Measurements from ENCODE around the gene METTL27.
"Not testable (repeated sequence)": the region's sequence is repeated elsewhere in the genome, so short reads cannot be mapped to it uniquely, and the experiment has no call there.

The METTL27 gene

DNA sequence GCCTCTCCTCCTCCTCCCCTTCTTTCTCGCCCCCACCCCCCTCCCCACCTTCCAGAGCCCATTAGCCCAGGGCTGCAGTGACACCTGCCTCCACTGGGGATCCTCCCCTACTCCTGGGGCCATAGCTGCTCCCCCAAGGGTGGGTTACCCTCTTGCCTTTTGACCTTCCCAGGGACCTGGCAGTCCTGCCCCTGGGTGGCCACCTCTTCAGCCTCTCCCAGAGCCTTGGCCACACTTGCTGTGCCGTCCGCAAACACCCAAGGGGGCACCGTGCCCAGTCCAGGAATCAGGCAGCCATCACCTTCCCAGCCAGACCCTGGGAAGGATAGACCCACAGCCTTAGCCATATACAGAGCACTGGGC is 31.3 kb downstream of the METTL27 start:
- no peak for TF ChIP-seq CTCF (conservative IDR thresholded peaks at IDR 0.05; ENCODE audit: low read depth, low read length)
- DNase-seq (ENCODE audit: low read depth), result no peak
- no peak overlapping the region for H3K4me3 ChIP-seq (ENCODE audit: low read length)

GRCh38 chr7:73809467-73809951 is 32.8 kb downstream of the METTL27 start:
- TF ChIP-seq CTCF (conservative IDR thresholded peaks at IDR 0.05; ENCODE audit: low read depth, low read length), result no peak
- no peak for DNase-seq (ENCODE audit: low read depth)
- no peak overlapping the region for H3K4me3 ChIP-seq (ENCODE audit: low read length)

DNA sequence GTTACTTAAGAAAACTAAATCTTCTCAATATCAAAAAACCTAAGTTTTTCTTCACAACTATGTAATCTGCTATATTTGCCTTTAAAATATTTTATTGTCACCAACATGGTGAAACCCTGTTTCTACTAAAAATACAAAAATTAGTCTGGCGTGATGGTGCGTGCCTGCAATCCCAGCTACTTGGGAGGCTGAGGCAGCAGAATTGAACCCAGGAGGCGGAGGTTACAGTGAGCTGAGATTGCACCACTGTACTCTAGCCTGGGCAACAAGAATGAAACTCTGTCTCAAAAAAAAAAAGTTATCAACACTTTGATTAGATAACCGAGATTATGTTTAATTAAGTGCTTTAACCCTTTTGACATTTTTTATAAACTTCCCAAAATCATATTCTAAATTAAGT is 39.9 kb downstream of the METTL27 start:
- DNase-seq (ENCODE audit: low read depth), result no peak
- no peak for TF ChIP-seq CTCF (conservative IDR thresholded peaks at IDR 0.05; ENCODE audit: low read depth, low read length)
- H3K4me3 ChIP-seq (ENCODE audit: low read length), result no peak overlapping the region

DNA sequence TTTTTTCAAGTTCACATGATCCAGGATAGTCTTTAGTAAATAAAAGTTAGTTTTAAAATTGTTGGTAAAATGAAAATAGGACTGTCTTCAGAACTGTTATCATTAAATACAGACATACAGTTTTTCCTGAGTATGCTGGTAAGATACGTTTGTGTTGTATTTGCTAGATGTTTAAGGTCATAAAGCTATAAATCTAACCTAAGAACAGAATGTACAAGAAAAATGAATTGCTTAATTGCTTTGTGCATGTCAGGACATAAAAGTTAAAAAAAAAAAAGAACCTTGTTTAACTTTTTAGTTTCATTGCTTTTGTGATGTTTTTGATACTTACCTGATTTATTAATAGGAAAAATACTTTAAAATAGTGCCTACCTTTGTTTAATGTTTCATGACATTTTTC is 40.7 kb downstream of the METTL27 start:
- no peak overlapping the region for H3K4me3 ChIP-seq (ENCODE audit: low read length)
- no peak for TF ChIP-seq CTCF (conservative IDR thresholded peaks at IDR 0.05; ENCODE audit: low read depth, low read length)
- no peak for DNase-seq (ENCODE audit: low read depth)

DNA sequence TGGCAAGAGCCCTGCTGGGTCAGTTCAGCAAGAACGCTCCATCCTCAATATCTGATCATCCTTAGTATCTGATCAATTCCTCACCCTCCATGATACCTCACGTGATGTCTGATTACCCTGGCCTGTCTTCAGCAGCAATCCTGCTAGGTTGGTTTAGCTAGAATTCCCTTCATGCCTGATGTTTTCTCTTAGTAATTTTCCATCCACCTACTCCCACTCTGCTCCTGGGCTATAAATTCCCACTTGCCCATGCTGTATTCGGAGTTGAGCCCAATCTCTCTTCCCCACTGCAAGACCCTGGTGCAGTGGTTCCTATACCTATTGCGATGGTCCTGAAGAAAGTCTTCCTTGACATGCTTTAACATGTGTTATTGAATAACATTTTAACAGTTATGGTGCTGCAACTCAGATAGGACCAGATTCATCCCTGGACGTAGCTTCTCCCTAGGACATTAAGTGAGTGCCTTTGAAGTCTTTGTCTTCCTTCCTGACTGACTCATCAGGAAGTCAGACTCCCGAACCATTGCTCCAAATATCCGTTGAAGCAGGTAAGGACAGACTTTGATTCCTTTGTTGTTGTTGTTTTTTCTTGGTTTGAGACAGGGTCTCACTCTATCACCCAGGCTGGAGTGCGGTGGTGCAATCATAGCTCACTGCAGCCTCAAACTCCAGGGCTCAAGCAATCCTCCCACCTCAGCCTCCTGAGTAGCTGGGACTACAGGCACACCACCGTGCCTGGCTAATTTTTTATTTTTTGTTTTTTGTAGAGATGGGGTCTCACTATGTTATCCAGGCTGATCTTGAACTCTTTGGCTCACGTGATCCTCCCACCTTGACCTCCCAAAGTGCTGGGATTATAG is 42.8 kb downstream of the METTL27 start:
- no peak for TF ChIP-seq CTCF (conservative IDR thresholded peaks at IDR 0.05; ENCODE audit: low read depth, low read length)
- H3K4me3 ChIP-seq (ENCODE audit: low read length), result no peak overlapping the region
- no peak for DNase-seq (ENCODE audit: low read depth)

DNA sequence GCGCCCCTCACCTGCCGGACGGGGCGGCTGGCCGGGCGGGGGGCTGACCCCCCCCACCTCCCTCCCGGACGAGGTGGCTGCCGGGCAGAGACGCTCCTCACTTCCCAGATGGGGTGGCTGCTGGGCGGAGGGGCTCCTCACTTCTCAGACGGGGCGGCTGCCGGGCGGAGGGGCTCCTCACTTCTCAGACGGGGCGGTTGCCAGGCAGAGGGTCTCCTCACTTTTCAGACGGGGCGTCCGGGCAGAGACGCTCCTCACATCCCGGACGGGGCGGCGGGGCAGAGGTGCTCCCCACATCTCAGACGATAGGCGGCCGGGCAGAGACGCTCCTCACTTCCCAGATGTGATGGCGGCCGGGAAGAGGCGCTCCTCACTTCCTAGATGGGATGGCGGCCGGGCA is 45.1 kb downstream of the METTL27 start:
- DNase-seq (ENCODE audit: low read depth), result not testable (repeated sequence)

DNA sequence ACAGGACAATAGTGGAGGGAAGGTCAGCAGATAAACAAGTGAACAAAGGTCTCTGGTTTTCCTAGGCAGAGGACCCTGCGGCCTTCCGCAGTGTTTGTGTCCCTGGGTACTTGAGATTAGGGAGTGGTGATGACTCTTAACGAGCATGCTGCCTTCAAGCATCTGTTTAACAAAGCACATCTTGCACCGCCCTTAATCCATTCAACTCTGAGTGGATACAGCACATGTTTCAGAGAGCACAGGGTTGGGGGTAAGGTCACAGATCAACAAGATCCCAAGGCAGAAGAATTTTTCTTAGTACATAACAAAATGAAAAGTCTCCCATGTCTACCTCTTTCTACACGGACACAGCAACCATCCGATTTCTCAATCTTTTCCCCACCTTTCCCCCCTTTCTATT is 45.7 kb downstream of the METTL27 start:
- not testable (repeated sequence) for H3K4me3 ChIP-seq (ENCODE audit: low read length); DNase-seq (ENCODE audit: low read depth)

More for the DNA sequence above, 45.1 kb downstream of the METTL27 start:
- not testable (repeated sequence) for H3K4me3 ChIP-seq (ENCODE audit: low read length)

DNA sequence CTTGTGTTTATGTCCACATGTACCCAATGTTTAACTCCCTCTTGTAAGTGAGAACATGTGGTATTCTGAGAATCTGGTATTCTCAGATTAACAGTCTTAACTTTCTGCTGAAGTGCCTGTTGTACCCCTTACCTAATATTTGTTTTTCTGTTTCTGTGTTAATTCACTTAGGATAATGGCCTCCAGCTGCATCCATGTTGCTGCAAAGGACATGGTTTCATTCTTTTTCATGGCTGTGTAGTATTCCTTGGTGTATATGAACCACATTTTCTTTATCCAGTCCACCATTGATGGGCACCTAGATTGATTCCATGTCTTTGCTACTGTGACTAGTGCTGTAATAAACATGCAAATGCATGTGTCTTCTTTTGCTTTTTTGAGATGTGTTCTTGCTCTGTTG is 47.1 kb downstream of the METTL27 start:
- DNase-seq (ENCODE audit: low read depth); H3K4me3 ChIP-seq (ENCODE audit: low read length): not testable (repeated sequence)

DNA sequence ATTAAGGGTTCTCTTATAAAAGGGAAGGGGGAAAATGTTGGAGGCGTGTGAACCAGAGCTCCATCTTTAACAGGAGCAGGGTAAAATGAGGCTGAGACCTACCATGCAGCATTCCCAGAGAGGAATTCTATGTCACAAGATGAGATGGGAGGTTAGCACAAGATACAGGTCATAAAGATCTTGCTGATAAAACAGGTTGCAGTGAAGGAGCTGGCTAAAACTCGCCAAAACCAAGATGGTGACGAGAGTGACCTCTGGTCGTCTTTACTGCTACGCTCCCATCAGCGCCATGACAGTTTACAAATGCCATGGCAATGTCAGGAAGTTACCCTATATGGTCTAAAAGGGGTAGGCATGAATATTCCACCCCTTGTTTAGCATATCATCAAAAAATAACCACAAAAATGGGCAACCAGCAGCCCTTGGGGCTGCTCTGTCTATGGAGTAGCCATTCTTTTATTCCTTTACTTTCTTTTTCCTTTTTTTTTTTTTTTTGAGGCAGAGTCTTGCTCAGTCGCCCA is 51.1 kb downstream of the METTL27 start:
- not testable (repeated sequence) for DNase-seq (ENCODE audit: low read depth); H3K4me3 ChIP-seq (ENCODE audit: low read length)

All from retinal pigment epithelial cell (primary cell).